HL-60 (cell line): ENCODE data around the gene PTPRR.

Source experiments
- DNase-seq, 2 experiments: peaks; one replicate each; pipeline ENCODE4 v3.0.0-alpha.2; 2010 to 2020; ENCODE audit warnings: low read depth in 1 of 2, low spot score in 1 of 2
- H3K27ac ChIP-seq: fragments of 250-450 bp; sonication (Bioruptor Pico); replicated peaks from 2 replicates; pipeline ENCODE4 v1.5.1; 2020; ENCODE audit warnings: mild to moderate bottlenecking, moderate library complexity
- H3K27me3 ChIP-seq: fragments of 250-450 bp; sonication (Bioruptor Pico); 2 replicates; pipeline ENCODE4 v1.5.1; 2021; ENCODE audit warnings: mild to moderate bottlenecking, moderate library complexity; ENCODE audit not compliant: insufficient read depth, poor library complexity, severe bottlenecking
- H3K4me3 ChIP-seq: replicated peaks from 2 replicates; pipeline ENCODE4 v1.5.1; 2011; ENCODE audit warnings: mild to moderate bottlenecking, control low read depth, low read length; ENCODE audit not compliant: insufficient read depth
- CTCF ChIP-seq: IDR thresholded peaks from one replicate; pipeline ENCODE4 v1.5.1; 2011; ENCODE audit warnings: low read length, control low read depth, inconsistent platforms; ENCODE audit not compliant: insufficient read depth
- GABPA ChIP-seq: IDR thresholded peaks from 2 replicates; pipeline ENCODE4 v1.6.1; 2012; ENCODE audit warnings: low read depth
- POLR2AphosphoS5 ChIP-seq: IDR thresholded peaks from 2 replicates; pipeline ENCODE4 v1.6.1; 2012; ENCODE audit warnings: low read depth
- REST ChIP-seq: IDR thresholded peaks from 2 replicates; pipeline ENCODE4 v1.6.1; 2012; ENCODE audit warnings: low read depth; ENCODE audit not compliant: insufficient replicate concordance
- SPI1 ChIP-seq: IDR thresholded peaks from 2 replicates; pipeline ENCODE4 v1.6.1; 2012; ENCODE audit warnings: low read depth, mild to moderate bottlenecking, borderline replicate concordance

The PTPRR gene

GRCh38 chr12:70757830-70758493, 162.6 kb downstream of the PTPRR start:
- Histone ChIP-seq H3K27ac (no peak overlapping the region), H3K27me3 (no peaks in the 10 kb centered on the region), H3K4me3 (no peak overlapping the region)
- TF ChIP-seq CTCF = no peak
- DNase-seq = no peak

GRCh38 chr12:70756791-70757190, 163.7 kb downstream of the PTPRR start:
- no peaks in the 10 kb centered on the region for H3K27me3 ChIP-seq
- TF ChIP-seq REST = no peak
- TF ChIP-seq SPI1 = no peak
- TF ChIP-seq CTCF = no peak
- TF ChIP-seq POLR2AphosphoS5 = no peak
- no peak for TF ChIP-seq GABPA
- no peak for DNase-seq
- no peak overlapping the region for H3K4me3 ChIP-seq
- no peak overlapping the region for H3K27ac ChIP-seq

- Histone ChIP-seq H3K4me3 (no peak overlapping the region), H3K27me3 (no peaks in the 10 kb centered on the region), H3K27ac (no peak overlapping the region)
- DNase-seq = no peak
- TF ChIP-seq CTCF (no peak), REST (no peak), GABPA (no peak), SPI1 (no peak), POLR2AphosphoS5 (no peak)
These were observed 164.4 kb downstream of the PTPRR start for GRCh38 chr12:70756118-70756517.

- DNase-seq = no peak
- Histone ChIP-seq H3K4me3 (no peak overlapping the region), H3K27me3 (no peaks in the 10 kb centered on the region), H3K27ac (no peak overlapping the region)
- no peak for TF ChIP-seq SPI1
These were observed 166.2 kb downstream of the PTPRR start for GRCh38 chr12:70754330-70754741.
